ENCODE data around the gene CHM. TPM values are rescaled to one million over a fixed set of nuclear protein-coding genes. Genes with fewer than 3 reads are reported as not detected.

CHM gene
- total RNA-seq, 1 donor from 2014 or later = 36.6 TPM

Small RNA genes lying within 50 kb of the gene (microRNA-seq; reads per million reads assigned to microRNA genes)
- gene MIR1321 (not detected), gene MIR361 (4,709 reads per million, percentile 93 among the genes with 10 or more reads in this experiment)

Other genes starting within 250 kb of the CHM start
- gene DACH2, start 100.9 kb upstream of the CHM start, total RNA-seq = 0.27 TPM